GM12878 (cell line): ENCODE measurements around the gene KITLG. TPM values are rescaled to one million over a fixed set of nuclear protein-coding genes. Genes with fewer than 3 reads are reported as not detected.

Experiments used
- ATAC-seq: fragments of 200-7000 bp; cut with Tn5 transposase; 3 replicates; pipeline ENCODE4 v1.9.1; 2020; ENCODE audit warnings: mild to moderate bottlenecking, moderate library complexity
- BruUV-seq: library from RNA; stranded (reverse); fragments of 400-500 nt; replicated peaks from 2 replicates; lab custom pipeline; 2021; lab: Mats Ljungman, UMichigan
- CTCF ChIA-PET: fragments of 300-600 bp; sonication (Branson Sonifier 250); formaldehyde crosslinking; extraction: SDS; loops from one replicate; lab custom pipeline; 2021; ENCODE audit warnings: inconsistent platforms; lab: Yijun Ruan, JAX
- POLR2A ChIA-PET: fragments of 350-600 bp; formaldehyde crosslinking; extraction: SDS; loops from one replicate; lab custom pipeline; 2021; ENCODE audit warnings: inconsistent platforms; lab: Charles Lee
- RAD21 ChIA-PET: fragments of 300-600 bp; sonication (Branson Sonifier 250); formaldehyde crosslinking; loops from one replicate; lab custom pipeline; 2023; ENCODE audit warnings: antibody characterized with exemption; ENCODE audit not compliant: unreplicated experiment; lab: Charles Lee
- SMC1A ChIA-PET: fragments of 300-600 bp; sonication (Branson Sonifier 250); formaldehyde crosslinking; loops from one replicate; lab custom pipeline; 2023; ENCODE audit not compliant: unreplicated experiment, uncharacterized antibody; lab: Charles Lee
- DNase-seq: peaks from one replicate; pipeline ENCODE4 v3.0.0-alpha.2; 2011; ENCODE audit warnings: low read depth, low spot score
- FAIRE-seq: peaks from 3 replicates; lab custom pipeline; 2011; peaks lifted over from hg19 to GRCh38; lab: Jason Lieb, UNC
- H2AFZ ChIP-seq: 2 replicates; pipeline ENCODE4 v1.6.0; 2011; ENCODE audit warnings: low read depth, low read length, control low read depth; ENCODE audit not compliant: control insufficient read depth
- H3K27ac ChIP-seq: 2 replicates; pipeline ENCODE4 v1.5.1; 2011; ENCODE audit warnings: control low read depth; ENCODE audit not compliant: control insufficient read depth, insufficient read depth
- H3K27me3 ChIP-seq, 2 experiments: replicated peaks in 1 of 2; 2 replicates each; pipeline versions ENCODE4 v1.6.0 to v1.6.1; 2011; ENCODE audit warnings: low read length in 1 of 2; ENCODE audit not compliant: control insufficient read depth in 2 of 2, insufficient read depth in 2 of 2
- H3K36me3 ChIP-seq, 2 experiments: 2 replicates each; pipeline ENCODE4 v1.5.1; 2011; ENCODE audit warnings: low read length in 1 of 2; ENCODE audit not compliant: control insufficient read depth in 2 of 2, insufficient read depth in 2 of 2
- H3K4me1 ChIP-seq: 2 replicates; pipeline ENCODE4 v1.6.1; 2011; ENCODE audit warnings: mild to moderate bottlenecking, low read length, moderate library complexity, mixed read lengths; ENCODE audit not compliant: control insufficient read depth, insufficient read depth
- H3K4me2 ChIP-seq: 2 replicates; pipeline ENCODE4 v1.6.0; 2011; ENCODE audit warnings: control low read depth; ENCODE audit not compliant: control insufficient read depth, insufficient read depth
- H3K4me3 ChIP-seq: fragments of 200-600 bp; sonication (generic); 2 replicates; pipeline ENCODE4 v1.5.1; 2016
- H3K79me2 ChIP-seq: 2 replicates; pipeline ENCODE4 v1.6.0; 2011; ENCODE audit warnings: low read length; ENCODE audit not compliant: control insufficient read depth, insufficient read depth
- H3K9ac ChIP-seq: 2 replicates; pipeline ENCODE4 v1.8.0; 2011; ENCODE audit warnings: low read length, control low read depth, mixed read lengths; ENCODE audit not compliant: control insufficient read depth, insufficient read depth
- H3K9me3 ChIP-seq: replicated peaks from 3 replicates; pipeline ENCODE4 v1.5.1; 2011; ENCODE audit warnings: mild to moderate bottlenecking, low read length; ENCODE audit not compliant: control insufficient read depth, insufficient read depth
- H4K20me1 ChIP-seq: 2 replicates; pipeline ENCODE4 v1.6.0; 2011; ENCODE audit not compliant: control insufficient read depth, insufficient read depth
- CBFB ChIP-seq: IDR thresholded peaks from 2 replicates; pipeline ENCODE4 v1.6.1; 2016; ENCODE audit warnings: antibody characterized with exemption, low read depth
- CBX5 ChIP-seq: sonication (generic); IDR thresholded peaks from 2 replicates; pipeline ENCODE4 v1.6.1; 2016; ENCODE audit warnings: low read depth, moderate library complexity, mild to moderate bottlenecking, inconsistent platforms
- EZH2 ChIP-seq: IDR thresholded peaks from 2 replicates; pipeline ENCODE4 v1.6.1; 2012; ENCODE audit warnings: low read depth, mild to moderate bottlenecking, control low read depth, inconsistent platforms, low read length, borderline replicate concordance; ENCODE audit not compliant: control insufficient read depth
- HDAC2 ChIP-seq: fragments of 200-600 bp; sonication (generic); IDR thresholded peaks from 2 replicates; pipeline ENCODE4 v1.6.1; 2017
- IKZF1 ChIP-seq: fragments of 450-650 bp; conservative IDR thresholded peaks from 2 replicates; pipeline ENCODE4 v1.6.1; 2017; ENCODE audit warnings: antibody characterized with exemption, mild to moderate bottlenecking
- JUND ChIP-seq: IDR thresholded peaks from 2 replicates; pipeline ENCODE4 v1.6.1; 2012; ENCODE audit warnings: low read depth, mild to moderate bottlenecking, low read length, improper control_type of control experiment, moderate library complexity
- NFYA ChIP-seq: IDR thresholded peaks from 2 replicates; pipeline ENCODE4 v1.6.1; 2011; ENCODE audit warnings: low read depth, mild to moderate bottlenecking, low read length, improper control_type of control experiment, borderline replicate concordance
- PAX8 ChIP-seq: fragments of 450-650 bp; IDR thresholded peaks from 2 replicates; pipeline ENCODE4 v1.6.1; 2017; ENCODE audit warnings: mild to moderate bottlenecking, moderate library complexity
- ZNF384 ChIP-seq: IDR thresholded peaks from 2 replicates; pipeline ENCODE4 v1.6.1; 2012; ENCODE audit warnings: low read depth, mild to moderate bottlenecking, low read length, improper control_type of control experiment, borderline replicate concordance
- ZZZ3 ChIP-seq: IDR thresholded peaks from 2 replicates; pipeline ENCODE4 v1.6.1; 2011; ENCODE audit warnings: low read depth; ENCODE audit not compliant: control insufficient read depth, insufficient read length
- WGBS: methylation state at CpG from one replicate; pipeline ENCODE4 v1.1.6; 2016; ENCODE audit warnings: low lambda C conversion rate; ENCODE audit not compliant: insufficient replicate concordance, insufficient coverage; ENCODE audit errors: missing lambda C conversion rate; 5-methylcytosine and 5-hydroxymethylcytosine counted together
- in situ Hi-C: fragments of 300-500 bp; cut with MboI; formaldehyde crosslinking; loops from 9 replicates; pipeline ENCODE4 v1.14.3; 2018; ENCODE audit warnings: mixed read lengths
- intact Hi-C: fragments of 100-400 bp; cut with micrococcal nuclease; formaldehyde crosslinking; loops from one replicate; pipeline ENCODE4 v1.14.2; 2022; ENCODE audit not compliant: unreplicated experiment
- polyA plus RNA-seq, 11 experiments: library from polyadenylated mRNA; depleted of rRNA in 4 of 11; unstranded in 6 of 11; stranded (reverse) in 5 of 11; fragments of >200 nt; fragmentation: Nextera tagmentation in 4 of 11; fragmentation: Illumina TruSeq in 1 of 11; extraction: Ambion mirVana in 4 of 11; extraction: Trizol in 1 of 11; gene quantifications; 1 replicate in 1 of 11; 2 replicates in 10 of 11; pipeline versions ENCODE4 v1.2.1 to v1.2.3, GENCODE V29; 2011 to 2016; ENCODE audit warnings: inconsistent platforms in 2 of 11, missing spikeins in 2 of 11, low read depth in 1 of 11
- total RNA-seq, 4 experiments: library from RNA; depleted of rRNA in 3 of 4; stranded (reverse); fragments of >200 nt in 3 of 4; fragmentation: Illumina TruSeq in 1 of 4; extraction: Trizol in 1 of 4; gene quantifications; 2 replicates each; pipeline versions ENCODE4 v1.2.1 to v1.2.3, GENCODE V29; 2013 to 2021
- TF ChIP-seq, protein P1 (sequence below): fragments of 450-650 bp; formaldehyde crosslinking; IDR thresholded peaks from 2 replicates; pipeline ENCODE4 v1.4.0; 2022; ENCODE audit warnings: mild to moderate bottlenecking, moderate library complexity

The KITLG gene
- total and polyA plus RNA-seq, 10 of the 15 experiments (the other 5 are each of a cell fraction or from before 2014, with no cell fraction given), result 0.02 to 0.51 (median 0.09) TPM; not detected in 1

DNA sequence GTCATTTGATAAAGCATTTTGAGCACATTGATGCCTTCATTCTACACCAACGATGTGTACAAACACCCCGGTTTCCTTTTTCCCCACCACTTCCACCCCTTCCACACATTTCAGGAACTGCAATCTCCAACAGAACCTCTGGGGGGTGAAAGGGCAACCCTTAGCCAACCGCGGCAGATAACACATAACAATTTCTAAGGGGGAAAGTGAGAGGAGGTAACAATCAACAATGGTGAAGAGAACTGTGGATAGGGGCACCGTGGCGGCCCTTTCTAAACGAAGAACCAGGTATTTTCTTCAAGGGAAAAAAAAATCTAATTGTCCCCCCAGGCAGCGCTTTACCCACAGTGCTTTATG, 1.1 kb downstream of the KITLG start:
- H3K79me2 ChIP-seq, result no peaks in the 10 kb centered on the region
- no peak for DNase-seq
- no peaks in the 10 kb centered on the region for H3K36me3 ChIP-seq
- H3K9me3 ChIP-seq, result no peaks in the 10 kb centered on the region
- no peak overlapping the region for H3K27ac ChIP-seq
- no peak for FAIRE-seq
- H3K4me3 ChIP-seq, result no peak overlapping the region
- H3K4me2 ChIP-seq, result no peak overlapping the region
- peaks cover 5 to 14% of the 10 kb centered on the region in 2 experiments for H3K27me3 ChIP-seq
- ChIA-PET CTCF (no interaction called here), POLR2A (no interaction called here), RAD21 (no interaction called here), SMC1A (no interaction called here)
- no peak overlapping the region for H2AFZ ChIP-seq
- H4K20me1 ChIP-seq, result no peaks in the 10 kb centered on the region
- intact Hi-C loops, result loop anchor here (5.0 kb wide), 1 partner anchor 418 kb away; no protein-coding TSS in a partner anchor
- no TSS peak for BruUV-seq
- TF ChIP-seq CBX5 (no peak), EZH2 (0 out of 2 replicates have a peak, but pooled peaks have one; percentile 39)
- no peaks in the 10 kb centered on the region for H3K4me1 ChIP-seq
- H3K9ac ChIP-seq, result no peak overlapping the region
- WGBS, result 13% methylated on average over 8 of the region's 8 CpGs
- in situ Hi-C loops, result no loop called here
- peak; percentile 12; the same call in 1 of the 3 replicates for ATAC-seq

DNA sequence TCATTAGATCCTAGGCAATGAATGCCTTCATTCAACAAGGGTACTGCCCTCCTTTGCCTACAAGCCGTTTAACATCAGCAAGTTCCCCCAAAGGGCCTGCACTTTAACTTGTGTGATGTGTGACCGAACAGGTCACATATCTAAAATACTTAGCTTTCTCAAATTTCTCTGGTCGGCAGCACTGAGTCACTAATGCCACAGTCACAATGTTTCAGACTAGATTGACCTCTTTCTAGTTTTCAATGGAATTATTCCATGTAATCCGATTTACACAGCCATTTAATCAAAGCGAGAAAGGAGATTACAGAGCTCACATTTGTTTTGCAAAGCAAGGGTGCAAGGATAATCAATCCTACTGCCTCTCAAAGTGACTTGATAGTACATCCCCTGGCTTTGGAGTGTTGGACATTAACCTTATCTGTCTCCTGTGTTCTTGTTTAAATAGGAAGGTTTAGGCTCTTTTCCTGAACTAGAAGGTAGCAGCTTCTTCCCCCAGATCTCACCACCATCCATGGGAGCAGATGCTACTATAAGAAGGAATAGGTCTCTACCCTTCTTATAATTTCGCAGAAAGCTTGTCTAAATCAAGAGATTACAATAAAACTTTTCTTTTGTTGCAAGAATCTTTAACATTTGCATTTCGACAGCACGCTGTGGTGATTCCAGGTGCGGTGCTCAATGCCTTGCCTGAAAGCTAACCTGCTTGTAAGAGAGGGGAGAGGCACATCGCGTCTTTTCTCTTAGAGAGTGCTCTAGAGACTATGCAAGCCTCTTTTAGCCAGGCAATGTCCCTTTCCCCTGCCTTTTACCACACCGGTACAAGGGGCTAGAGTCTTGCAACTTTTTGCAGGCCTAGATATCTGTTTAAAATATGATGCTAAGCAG, 1.8 kb downstream of the KITLG start:
- 37% methylated on average over 12 of the region's 12 CpGs for WGBS
- H3K27me3 ChIP-seq, result peaks cover 6 to 14% of the 10 kb centered on the region in 2 experiments
- RAD21 ChIA-PET, result no interaction called here
- CTCF ChIA-PET, result no interaction called here
- in situ Hi-C loops (no loop called here), intact Hi-C loops (loop anchor here (5.0 kb wide), 1 partner anchor 419 kb away; no protein-coding TSS in a partner anchor)
- FAIRE-seq, result no peak
- H3K4me2 ChIP-seq, result no peak overlapping the region
- H3K9ac ChIP-seq, result no peak overlapping the region
- H3K79me2 ChIP-seq, result no peaks in the 10 kb centered on the region
- ATAC-seq, result no peak
- no peak overlapping the region for H3K27ac ChIP-seq
- POLR2A ChIA-PET, result no interaction called here
- no peaks in the 10 kb centered on the region for H3K9me3 ChIP-seq
- SMC1A ChIA-PET, result no interaction called here
- BruUV-seq, result no TSS peak
- no peaks in the 10 kb centered on the region for H3K4me1 ChIP-seq
- no peaks in the 10 kb centered on the region for H4K20me1 ChIP-seq
- H2AFZ ChIP-seq, result no peak overlapping the region
- H3K36me3 ChIP-seq, result no peaks in the 10 kb centered on the region
- no peak for DNase-seq
- no peak overlapping the region for H3K4me3 ChIP-seq
- TF ChIP-seq ZNF384, result no peak
- TF ChIP-seq, protein P1, sequence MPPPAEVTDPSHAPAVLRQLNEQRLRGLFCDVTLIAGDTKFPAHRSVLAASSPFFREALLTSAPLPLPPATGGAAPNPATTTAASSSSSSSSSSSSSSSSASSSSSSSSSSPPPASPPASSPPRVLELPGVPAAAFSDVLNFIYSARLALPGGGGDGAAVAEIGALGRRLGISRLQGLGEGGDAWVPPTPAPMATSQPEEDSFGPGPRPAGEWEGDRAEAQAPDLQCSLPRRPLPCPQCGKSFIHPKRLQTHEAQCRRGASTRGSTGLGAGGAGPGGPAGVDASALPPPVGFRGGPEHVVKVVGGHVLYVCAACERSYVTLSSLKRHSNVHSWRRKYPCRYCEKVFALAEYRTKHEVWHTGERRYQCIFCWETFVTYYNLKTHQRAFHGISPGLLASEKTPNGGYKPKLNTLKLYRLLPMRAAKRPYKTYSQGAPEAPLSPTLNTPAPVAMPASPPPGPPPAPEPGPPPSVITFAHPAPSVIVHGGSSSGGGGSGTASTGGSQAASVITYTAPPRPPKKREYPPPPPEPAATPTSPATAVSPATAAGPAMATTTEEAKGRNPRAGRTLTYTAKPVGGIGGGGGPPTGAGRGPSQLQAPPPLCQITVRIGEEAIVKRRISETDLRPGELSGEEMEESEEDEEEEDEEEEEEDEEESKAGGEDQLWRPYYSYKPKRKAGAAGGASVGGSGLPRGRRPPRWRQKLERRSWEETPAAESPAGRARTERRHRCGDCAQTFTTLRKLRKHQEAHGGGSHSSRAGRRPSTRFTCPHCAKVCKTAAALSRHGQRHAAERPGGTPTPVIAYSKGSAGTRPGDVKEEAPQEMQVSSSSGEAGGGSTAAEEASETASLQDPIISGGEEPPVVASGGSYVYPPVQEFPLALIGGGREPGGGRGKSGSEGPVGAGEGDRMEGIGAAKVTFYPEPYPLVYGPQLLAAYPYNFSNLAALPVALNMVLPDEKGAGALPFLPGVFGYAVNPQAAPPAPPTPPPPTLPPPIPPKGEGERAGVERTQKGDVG (CRISPR knock-in tag), result no peak
- no peak for TF ChIP-seq ZZZ3
- TF ChIP-seq HDAC2, result no peak
- TF ChIP-seq CBFB, result no peak
- TF ChIP-seq JUND, result no peak
- TF ChIP-seq NFYA, result no peak
- TF ChIP-seq PAX8, result no peak
- no peak for TF ChIP-seq IKZF1
